Measurements from ENCODE around the gene CARMIL1.

Gene CARMIL1

GRCh38 chr6:25560865-25561264 lies 281.7 kb downstream of the CARMIL1 start:
- H2AFZ ChIP-seq (ENCODE audit: low read depth, low read length): no peak overlapping the region
- no peak overlapping the region for H3K4me2 ChIP-seq (ENCODE audit: low read length)
- no peak for TF ChIP-seq EZH2phosphoT487 (IDR thresholded peaks at IDR 0.05; ENCODE audit: low read depth)
- no peak for TF ChIP-seq CTCF (IDR thresholded peaks at IDR 0.05; ENCODE audit: low read depth, low read length)
- no peak overlapping the region for H3K9ac ChIP-seq (ENCODE audit: low read length)
- peaks cover 13% of the 10 kb centered on the region for H3K27me3 ChIP-seq (ENCODE audit: low read depth, low read length)
- H3K36me3 ChIP-seq (replicated peaks; ENCODE audit: low read depth, low read length): no peaks in the 10 kb centered on the region
- H3K4me1 ChIP-seq (ENCODE audit: low read length): no peaks in the 10 kb centered on the region
- H3K9me3 ChIP-seq (ENCODE audit: insufficient read depth, low read length): no peaks in the 10 kb centered on the region
- no peaks in the 10 kb centered on the region for H3K79me2 ChIP-seq (ENCODE audit: low read length)
- no peaks in the 10 kb centered on the region for H4K20me1 ChIP-seq (ENCODE audit: insufficient read depth, low read length)
- H3K4me3 ChIP-seq (ENCODE audit: low read length): no peak overlapping the region
- H3K27ac ChIP-seq (ENCODE audit: low read length): no peak overlapping the region

GRCh38 chr6:25564943-25565342 lies 285.8 kb downstream of the CARMIL1 start:
- TF ChIP-seq CTCF (IDR thresholded peaks at IDR 0.05; ENCODE audit: low read depth, low read length): no peak
- no peak for TF ChIP-seq EZH2phosphoT487 (IDR thresholded peaks at IDR 0.05; ENCODE audit: low read depth)
- Histone ChIP-seq H3K36me3 (replicated peaks; ENCODE audit: low read depth, low read length) (no peaks in the 10 kb centered on the region), H3K9me3 (ENCODE audit: insufficient read depth, low read length) (no peaks in the 10 kb centered on the region), H3K4me3 (ENCODE audit: low read length) (no peak overlapping the region), H3K27me3 (ENCODE audit: low read depth, low read length) (peaks cover 13% of the 10 kb centered on the region; the same call in 1 of the 2 replicates), H3K9ac (ENCODE audit: low read length) (no peak overlapping the region), H3K4me1 (ENCODE audit: low read length) (no peaks in the 10 kb centered on the region), H3K27ac (ENCODE audit: low read length) (no peak overlapping the region), H4K20me1 (ENCODE audit: insufficient read depth, low read length) (no peaks in the 10 kb centered on the region), H3K4me2 (ENCODE audit: low read length) (no peak overlapping the region), H3K79me2 (ENCODE audit: low read length) (no peaks in the 10 kb centered on the region), H2AFZ (ENCODE audit: low read depth, low read length) (no peak overlapping the region)

GRCh38 chr6:25570578-25570977 lies 291.4 kb downstream of the CARMIL1 start:
- Histone ChIP-seq H3K79me2 (ENCODE audit: low read length) (no peaks in the 10 kb centered on the region), H2AFZ (ENCODE audit: low read depth, low read length) (no peak overlapping the region), H3K27ac (ENCODE audit: low read length) (no peak overlapping the region), H3K27me3 (ENCODE audit: low read depth, low read length) (peaks cover 5% of the 10 kb centered on the region; the same call in 1 of the 2 replicates), H3K4me2 (ENCODE audit: low read length) (no peak overlapping the region), H4K20me1 (ENCODE audit: insufficient read depth, low read length) (no peaks in the 10 kb centered on the region), H3K9me3 (ENCODE audit: insufficient read depth, low read length) (no peaks in the 10 kb centered on the region), H3K4me1 (ENCODE audit: low read length) (no peaks in the 10 kb centered on the region), H3K36me3 (replicated peaks; ENCODE audit: low read depth, low read length) (no peaks in the 10 kb centered on the region), H3K9ac (ENCODE audit: low read length) (no peak overlapping the region), H3K4me3 (ENCODE audit: low read length) (no peak overlapping the region)
- TF ChIP-seq EZH2phosphoT487 (IDR thresholded peaks at IDR 0.05; ENCODE audit: low read depth) (no peak), CTCF (IDR thresholded peaks at IDR 0.05; ENCODE audit: low read depth, low read length) (no peak)

GRCh38 chr6:25576919-25577318 lies 297.7 kb downstream of the CARMIL1 start:
- Histone ChIP-seq H3K4me1 (ENCODE audit: low read length) (peaks cover 4% of the 10 kb centered on the region; the same call in 1 of the 2 replicates), H3K36me3 (replicated peaks; ENCODE audit: low read depth, low read length) (no peaks in the 10 kb centered on the region), H3K27ac (ENCODE audit: low read length) (no peak overlapping the region), H3K27me3 (ENCODE audit: low read depth, low read length) (no peaks in the 10 kb centered on the region; the same call in 1 of the 2 replicates), H3K79me2 (ENCODE audit: low read length) (no peaks in the 10 kb centered on the region), H3K4me3 (ENCODE audit: low read length) (no peak overlapping the region), H3K9me3 (ENCODE audit: insufficient read depth, low read length) (no peaks in the 10 kb centered on the region), H2AFZ (ENCODE audit: low read depth, low read length) (no peak overlapping the region), H4K20me1 (ENCODE audit: insufficient read depth, low read length) (no peaks in the 10 kb centered on the region), H3K4me2 (ENCODE audit: low read length) (no peak overlapping the region), H3K9ac (ENCODE audit: low read length) (no peak overlapping the region)
- TF ChIP-seq EZH2phosphoT487 (IDR thresholded peaks at IDR 0.05; ENCODE audit: low read depth): no peak
- TF ChIP-seq CTCF (IDR thresholded peaks at IDR 0.05; ENCODE audit: low read depth, low read length): no peak
